HG03571 (cell line): Measurements from ENCODE around the gene CYP2J2.
"Not testable (repeated sequence)": the region's sequence is repeated elsewhere in the genome, so short reads cannot be mapped to it uniquely, and the experiment has no call there.

ENCODE experiments used
- ATAC-seq: cut with Tn5 transposase; IDR thresholded peaks from one replicate; pipeline ENCODE4 v1.9.1; 2021; ENCODE audit not compliant: unreplicated experiment

Gene CYP2J2

GRCh38 chr1:59926381-59927123 is at the start of gene CYP2J2:
Gene CYP2J2 (minus strand): TSS chr1:59926773. CDS start chr1:59926746, 27 bp downstream.
- ATAC-seq = peak; percentile 81

- ATAC-seq = no peak
Observed at GRCh38 chr1:59973719-59974118, 47.1 kb upstream of the CYP2J2 start.

DNA sequence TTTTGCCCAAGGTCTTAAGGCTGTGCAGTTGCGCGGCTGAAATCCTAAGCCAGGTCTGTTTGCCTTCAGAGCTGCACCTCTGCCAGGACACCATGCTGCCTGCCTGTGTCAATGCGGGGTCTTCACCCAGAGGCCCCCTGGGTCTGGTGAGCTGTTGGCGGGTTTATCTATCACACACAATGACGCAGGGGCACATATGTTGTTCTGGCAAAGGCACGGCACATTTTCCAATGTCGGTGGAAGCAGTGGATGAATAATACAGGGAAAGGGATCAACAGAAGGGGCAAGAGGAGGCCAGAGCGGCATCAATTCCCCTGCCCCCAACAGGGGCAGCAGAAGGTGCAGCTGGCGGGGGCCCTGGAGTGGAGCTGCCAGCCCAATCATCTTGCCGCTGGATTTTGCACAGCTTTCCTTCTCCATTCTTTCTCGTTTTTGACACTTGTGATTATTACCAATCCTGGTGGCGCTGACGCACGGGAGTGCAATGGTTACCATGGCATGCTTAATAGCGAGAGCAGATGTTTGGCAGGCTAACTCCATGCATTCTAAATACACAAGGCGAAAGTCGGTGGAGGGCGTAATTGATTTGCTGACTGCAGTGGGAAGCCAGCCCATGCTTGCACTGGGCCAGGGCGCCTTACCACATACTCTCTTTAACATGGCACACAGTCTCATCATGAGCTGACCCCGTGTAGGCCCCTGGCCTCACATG is 45.8 kb upstream of the CYP2J2 start:
- ATAC-seq = no peak

DNA sequence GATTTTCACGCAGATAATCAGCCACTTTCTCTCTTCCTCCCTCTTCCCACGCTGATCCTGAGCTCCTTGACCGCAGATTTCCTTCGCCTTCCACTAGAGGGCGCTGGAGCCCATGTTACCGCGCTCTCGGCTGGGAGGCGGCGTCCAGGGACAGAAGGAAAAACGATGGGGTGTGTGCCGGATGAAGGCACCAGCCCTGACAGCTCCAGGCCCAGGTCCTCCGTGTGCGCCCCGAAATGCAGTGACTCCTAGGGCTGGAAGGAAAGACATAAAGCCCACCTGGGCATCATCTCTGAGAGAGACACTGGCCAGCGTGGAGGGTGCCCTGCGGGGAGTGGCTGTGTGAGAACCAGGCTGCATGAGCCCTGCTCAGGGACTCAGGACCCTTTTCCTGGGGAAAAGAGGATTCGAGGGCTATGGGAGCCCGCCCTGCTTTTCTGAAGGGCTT is 44.9 kb upstream of the CYP2J2 start:
- peak; percentile 83 for ATAC-seq

DNA sequence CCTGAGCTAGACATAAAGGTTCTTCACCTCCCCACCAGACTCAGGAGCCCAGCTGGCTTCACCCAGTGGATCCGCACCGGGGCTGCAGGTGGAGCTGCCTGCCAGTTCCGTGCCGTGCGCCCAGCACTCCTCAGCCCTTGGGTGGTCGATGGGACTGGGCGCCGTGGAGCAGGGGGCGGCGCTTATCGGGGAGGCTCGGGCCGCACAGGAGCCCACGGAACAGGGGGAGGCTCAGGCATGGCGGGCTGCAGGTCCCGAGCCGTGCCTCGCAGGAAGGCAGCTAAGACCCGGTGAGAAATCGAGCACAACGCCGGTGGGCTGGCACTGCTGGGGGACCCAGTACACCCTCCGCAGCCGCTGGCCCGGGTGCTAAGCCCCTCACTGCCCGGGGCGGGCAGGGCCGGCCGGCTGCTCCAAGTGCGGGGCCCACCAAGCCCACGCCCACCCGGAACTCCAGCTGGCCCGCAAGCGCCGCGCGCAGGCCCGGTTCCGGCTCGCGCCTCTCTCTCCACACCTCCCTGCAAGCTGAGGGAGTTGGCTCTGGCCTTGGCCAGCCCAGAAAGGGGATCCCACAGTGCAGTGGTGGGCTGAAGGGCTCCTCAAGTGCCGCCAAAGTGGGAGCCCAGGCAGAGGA is 43.1 kb upstream of the CYP2J2 start:
- ATAC-seq = not testable (repeated sequence)

DNA sequence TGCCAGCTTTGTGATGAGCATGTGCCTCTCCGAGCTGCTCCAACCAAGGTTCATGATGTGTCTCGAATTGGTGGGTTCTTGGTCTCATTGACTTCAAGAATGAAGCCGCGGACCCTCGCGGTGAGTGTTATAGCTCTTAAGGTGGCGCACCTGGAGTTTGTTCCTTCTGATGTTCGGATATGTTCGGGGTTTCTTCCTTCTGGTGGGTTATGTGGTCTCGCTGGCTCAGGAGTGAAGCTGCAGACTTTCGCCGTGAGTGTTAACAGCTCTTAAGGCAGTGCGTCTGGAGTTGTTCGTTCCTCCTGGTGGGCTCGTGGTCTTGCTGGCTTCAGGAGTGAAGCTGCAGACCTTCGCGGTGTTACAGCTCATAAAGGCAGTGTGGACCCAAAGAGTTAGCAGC is 42.2 kb upstream of the CYP2J2 start:
- ATAC-seq = not testable (repeated sequence)

GRCh38 chr1:59967780-59968179 is 41.2 kb upstream of the CYP2J2 start:
- no peak for ATAC-seq

DNA sequence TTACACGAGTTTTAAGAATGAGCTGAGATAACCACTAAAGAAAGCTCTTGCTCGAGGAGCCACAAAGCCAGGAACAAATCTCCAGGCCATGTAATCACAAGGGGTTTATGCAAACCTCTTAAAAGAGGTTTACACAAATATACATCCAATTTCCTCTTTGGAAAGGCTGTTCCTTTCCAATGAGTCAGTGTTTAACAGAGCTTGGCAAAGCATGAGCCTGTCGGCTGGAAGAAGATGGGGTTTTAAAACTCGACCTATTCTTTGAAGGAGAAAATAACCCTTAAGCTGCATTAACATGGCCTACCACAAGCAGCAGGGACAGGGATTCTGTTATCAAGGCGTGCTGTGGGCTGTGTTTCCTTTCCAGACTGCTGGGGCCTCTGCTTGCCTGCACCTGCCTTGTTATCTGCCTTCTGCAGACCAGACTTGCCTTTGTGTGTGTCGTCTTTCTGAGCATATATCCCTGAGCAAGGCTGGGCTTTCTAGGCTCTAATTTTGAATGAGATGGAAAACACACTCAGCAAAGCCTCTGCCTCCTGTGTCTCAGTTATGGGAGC is 40.6 kb upstream of the CYP2J2 start:
- ATAC-seq = no peak

DNA sequence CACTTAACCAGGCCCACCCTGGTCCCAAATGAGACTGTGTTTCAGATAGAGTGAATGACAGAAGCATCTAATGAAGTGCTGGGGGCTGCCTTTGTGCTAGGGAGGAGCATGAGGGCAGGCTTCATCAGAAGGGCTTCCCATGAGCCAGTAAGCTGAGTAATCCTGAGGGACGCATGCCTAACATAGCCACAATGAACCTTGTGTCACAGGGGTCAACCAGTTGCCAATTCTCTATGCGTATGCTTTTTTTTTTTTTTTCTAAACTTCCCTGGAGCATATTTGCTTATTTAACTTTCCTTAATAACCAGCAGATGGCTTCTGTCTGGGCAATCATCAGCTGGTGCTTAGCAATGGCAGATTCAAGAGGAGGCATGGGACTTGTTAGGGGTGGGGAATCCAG is 25.5 kb upstream of the CYP2J2 start:
- no peak for ATAC-seq

DNA sequence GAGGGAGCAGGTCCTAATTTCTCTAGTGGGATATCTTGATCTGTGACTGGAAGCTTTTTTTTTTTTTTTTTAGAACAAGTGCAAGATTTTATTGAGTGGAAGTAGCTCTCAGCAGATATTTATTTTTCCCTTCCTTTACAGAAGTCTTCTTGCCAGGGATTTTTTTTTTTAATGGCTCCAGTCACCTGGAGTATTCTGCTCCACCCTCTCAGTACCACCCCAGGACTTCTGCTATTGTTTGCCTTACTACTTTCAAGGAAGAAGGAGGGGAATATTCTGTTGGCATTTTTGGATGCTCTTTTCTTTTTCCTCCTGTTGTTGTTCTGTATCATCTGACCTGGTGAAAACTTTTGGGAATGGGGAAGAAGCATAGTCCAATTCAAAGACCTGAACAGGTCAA is 23.1 kb upstream of the CYP2J2 start:
- ATAC-seq = no peak

DNA sequence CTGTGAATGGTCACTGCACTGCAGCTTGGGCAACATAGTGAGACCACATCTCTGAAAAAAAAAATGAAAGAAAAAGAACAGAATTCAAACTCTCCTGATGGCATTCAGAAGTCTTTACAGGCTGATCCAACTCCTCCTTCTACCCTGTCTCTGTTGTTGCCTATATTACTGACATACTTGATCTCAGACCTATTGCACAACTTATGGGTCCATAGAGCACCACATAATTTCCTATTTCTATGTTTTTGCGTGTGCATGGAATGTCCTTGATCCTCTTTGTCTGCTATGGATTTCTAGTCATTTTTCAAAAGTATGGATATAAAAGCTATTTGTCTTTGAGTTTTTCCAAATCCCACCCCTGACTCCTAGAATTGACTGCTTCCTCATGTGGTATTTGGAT is 22.4 kb upstream of the CYP2J2 start:
- no peak for ATAC-seq

- peak; percentile 96 for ATAC-seq
Observed at GRCh38 chr1:59947047-59947938, 20.7 kb upstream of the CYP2J2 start.

DNA sequence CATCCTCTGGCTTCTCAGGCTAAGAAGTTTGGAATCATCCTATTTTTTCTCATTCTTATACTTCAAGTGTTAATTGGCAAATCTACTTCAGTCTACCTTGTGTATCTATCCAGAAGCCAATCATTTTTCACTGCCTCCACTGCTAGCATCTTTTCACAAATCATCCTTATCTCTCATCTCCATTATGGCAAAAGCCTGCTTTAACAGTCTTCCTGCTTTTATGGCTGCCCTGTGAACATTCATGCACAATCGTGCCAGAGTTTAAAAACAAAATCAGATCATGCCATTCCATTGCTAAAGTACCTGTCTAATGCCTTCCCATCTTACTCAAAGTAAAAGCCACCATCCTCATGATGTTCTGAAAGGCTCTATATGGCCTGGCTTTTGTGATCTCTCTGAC is 19.2 kb upstream of the CYP2J2 start:
- ATAC-seq = no peak

DNA sequence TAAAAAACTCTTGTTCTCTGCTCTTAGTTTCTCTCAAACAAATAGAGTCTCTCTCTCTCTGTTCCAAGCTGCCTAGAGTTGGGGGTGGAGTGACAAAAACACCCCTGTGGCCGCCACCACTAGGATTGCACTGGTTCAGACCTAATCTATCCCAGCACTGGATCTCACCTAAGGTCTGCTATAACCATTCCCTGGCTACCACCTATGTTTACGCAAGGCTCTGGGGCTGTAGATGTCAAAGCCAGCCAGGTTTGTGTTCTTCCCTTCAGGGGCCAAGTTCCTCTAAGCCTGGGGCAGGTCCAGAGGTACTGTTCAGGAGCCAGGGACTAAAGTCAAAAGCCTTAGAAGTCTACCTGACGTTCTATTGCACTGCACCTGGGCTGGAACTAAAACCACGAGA is 12.8 kb upstream of the CYP2J2 start:
- ATAC-seq = no peak

GRCh38 chr1:59937636-59938210 is 11.2 kb upstream of the CYP2J2 start:
- ATAC-seq = no peak

DNA sequence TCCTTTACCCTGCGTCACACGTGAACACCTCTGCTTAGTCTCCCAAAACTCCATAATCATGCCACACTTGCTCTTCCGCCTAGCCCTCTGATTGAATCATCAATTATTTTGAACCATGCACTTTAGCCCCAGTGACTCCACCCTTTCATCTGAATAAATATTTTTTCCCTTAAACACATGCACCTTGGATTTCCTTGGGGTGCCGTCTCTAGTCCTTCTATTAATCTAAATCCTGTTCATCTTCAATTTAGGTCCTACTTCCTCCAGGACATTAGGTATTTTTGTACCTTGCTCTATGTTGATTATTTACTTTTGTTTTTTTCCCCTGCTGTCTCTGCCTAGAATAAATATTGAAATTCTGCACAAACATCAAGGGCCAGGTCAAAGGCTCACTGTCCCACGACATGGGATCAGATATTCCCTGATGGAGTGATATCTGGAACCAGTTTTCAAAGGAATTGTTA is 9.8 kb upstream of the CYP2J2 start:
- no peak for ATAC-seq

DNA sequence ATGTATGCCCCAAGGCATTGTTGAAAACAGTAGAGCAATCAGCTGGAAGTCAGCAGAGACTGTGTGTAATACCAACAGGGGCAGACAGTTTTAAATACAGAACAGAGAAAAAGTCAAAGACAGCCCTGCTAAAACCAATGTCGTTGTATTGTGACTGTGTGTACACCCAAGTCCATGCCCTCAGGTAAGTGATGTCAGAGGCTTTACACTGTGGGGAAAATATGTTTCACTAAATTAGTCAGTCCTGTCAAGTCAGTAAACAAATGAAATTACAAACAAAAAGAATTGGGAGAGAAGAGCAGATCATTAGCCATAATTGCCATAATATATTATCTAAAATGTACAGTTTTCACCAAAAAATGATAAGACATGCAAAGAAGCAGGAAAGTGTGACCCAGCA is 2.4 kb upstream of the CYP2J2 start:
- ATAC-seq = no peak

DNA sequence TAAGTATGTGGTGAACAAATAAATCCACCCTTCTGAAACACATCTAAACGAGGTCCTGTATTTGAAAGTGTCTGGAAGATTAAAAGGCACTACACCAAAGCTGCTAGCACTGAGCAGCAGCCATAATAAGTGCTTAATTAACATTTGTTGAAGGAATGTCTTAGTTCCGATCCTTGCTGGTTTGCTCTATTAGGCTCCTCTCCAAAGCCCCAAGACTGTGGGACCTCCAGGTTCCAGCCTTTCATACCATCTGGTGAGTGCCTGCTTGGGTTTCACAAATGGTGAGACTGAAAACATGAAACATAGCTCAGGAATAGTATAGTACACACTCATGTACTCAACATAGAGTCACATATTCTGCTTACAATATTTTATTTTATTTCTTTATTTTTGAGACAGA is 640 bp upstream of the CYP2J2 start:
- no peak for ATAC-seq

GRCh38 chr1:59924653-59925052 is 1.9 kb downstream of the CYP2J2 start:
- no peak for ATAC-seq

GRCh38 chr1:59921258-59921899 is 5.2 kb downstream of the CYP2J2 start:
- not testable (repeated sequence) for ATAC-seq
